HG03354 (cell line): ENCODE data around the gene CD7.

Experiments used
- ATAC-seq: cut with Tn5 transposase; IDR thresholded peaks from one replicate; pipeline ENCODE4 v1.9.1; 2021; ENCODE audit warnings: mild to moderate bottlenecking; ENCODE audit not compliant: unreplicated experiment, poor library complexity, severe bottlenecking

Gene CD7

GRCh38 chr17:82318772-82319606, 1.6 kb upstream of the CD7 start:
- no peak for ATAC-seq

DNA sequence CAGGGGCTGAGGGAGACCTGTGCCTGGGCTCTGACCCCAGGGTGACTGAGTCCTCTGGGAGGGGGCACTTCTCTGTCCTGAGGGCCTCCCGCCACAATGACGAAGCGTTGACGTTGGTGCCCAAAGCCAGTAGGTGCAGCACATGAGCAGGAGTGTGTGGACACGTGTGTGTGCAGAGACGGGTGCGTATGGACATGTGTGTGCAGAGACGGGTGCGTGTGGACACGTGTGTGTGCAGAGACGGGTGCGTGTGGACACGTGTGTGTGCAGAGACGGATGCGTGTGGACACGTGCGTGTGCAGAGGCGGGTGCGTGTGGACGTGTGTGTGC, 726 bp upstream of the CD7 start:
- ATAC-seq = no peak

DNA sequence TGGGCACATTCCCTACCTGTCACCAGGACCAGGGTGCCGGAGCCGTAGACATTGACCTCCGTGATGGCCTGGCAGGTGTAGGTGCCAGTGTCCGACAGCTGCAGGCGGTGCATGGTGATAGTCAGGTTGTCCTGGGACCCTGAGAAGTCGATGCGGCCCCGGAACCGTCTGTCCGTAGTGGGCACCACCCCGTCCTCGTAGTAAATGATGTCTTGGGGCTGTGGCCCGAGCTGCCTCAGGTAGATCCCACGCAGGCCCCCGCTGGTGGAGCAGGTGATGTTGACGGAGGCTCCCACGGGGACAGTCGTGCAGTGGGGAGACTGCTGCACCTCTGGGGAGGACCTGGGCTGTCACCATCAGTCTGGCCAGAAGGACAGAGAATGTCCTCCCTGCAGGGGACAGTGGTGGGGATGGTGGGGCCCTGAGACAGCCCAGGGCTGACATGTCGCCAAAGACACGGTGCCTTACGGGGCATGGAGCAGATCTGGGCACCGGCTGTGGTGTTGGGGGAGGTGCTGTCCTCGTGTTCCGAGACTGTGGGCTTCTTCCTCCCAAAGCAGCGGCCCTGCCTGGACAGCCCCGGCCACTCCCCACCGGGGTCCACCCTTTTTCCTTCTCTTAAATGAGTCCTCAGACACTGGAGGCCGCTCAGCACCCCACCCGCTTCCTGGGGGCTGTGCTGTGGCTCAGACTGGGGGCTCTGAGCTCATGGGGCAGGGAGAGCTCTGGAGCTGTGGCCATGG, 586 bp downstream of the CD7 start:
- ATAC-seq = no peak

GRCh38 chr17:82315703-82316358, 1.6 kb downstream of the CD7 start:
- no peak for ATAC-seq

DNA sequence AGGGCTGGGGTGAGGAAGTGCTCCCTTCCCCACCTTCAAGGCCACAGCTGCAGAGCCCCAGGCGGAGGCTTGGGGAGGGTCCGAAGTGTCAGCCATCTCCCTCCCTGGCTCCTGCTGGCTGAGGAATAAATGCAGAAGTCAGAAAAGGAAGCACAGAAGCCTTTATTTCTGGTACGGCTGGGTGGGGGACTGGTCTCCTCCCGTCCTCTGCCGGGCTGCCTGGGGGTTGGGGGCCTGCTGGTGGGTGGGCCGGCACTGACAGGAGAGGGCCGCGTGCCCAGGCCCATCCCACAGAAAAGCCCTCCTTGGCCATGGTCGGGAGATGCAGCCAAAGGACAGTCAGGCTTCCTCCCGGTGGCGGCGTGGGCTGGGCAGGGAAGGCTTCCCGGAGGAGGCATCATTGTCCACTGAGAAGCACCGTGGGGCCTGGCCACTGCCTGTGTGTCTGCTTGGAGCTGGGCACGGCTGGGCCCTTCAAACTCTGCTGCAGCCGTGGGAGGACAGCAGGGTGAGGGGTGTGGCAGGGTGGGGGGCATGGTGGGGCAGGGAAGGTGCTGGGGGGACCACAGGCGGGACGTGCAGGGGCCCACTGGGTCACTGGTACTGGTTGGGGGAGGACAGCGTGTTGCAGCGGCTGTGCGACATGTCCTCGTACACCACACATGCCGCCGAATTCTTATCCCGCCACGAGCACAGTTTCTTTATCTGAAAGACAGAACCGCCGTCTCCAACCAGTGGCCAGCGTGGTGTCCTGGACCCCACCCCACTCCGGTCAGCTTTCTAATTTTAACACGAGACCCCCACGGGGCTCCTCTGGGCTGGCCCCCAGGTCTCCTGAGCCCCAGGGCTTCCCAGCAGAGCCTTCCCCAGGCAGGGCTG, 2.4 kb downstream of the CD7 start:
- no peak for ATAC-seq

GRCh38 chr17:82314012-82314726, 3.2 kb downstream of the CD7 start:
- no peak for ATAC-seq

GRCh38 chr17:82313195-82314011, 4.0 kb downstream of the CD7 start:
- no peak for ATAC-seq

GRCh38 chr17:82311971-82312370, 5.4 kb downstream of the CD7 start:
- ATAC-seq = no peak

DNA sequence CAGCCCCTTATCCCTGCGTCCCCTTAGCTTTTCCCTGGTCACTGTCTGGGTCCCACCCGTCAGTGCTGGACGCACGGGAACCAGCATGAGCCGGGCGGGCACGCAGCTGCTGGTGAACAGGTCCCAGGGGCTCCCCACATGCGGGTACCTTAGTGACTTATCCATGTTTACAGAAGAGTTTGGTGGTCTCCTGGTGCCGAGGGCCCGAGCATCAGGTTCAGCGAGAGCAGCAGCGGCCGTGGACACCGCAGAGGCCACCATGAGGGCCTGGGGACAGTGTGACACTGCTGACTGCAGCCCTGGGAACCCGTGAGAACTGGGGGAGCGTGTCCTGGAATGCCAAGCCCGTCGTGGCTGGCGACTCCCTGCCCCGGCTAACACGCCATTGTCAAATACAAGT, 6.5 kb downstream of the CD7 start:
- no peak for ATAC-seq

- no peak for ATAC-seq
These were observed 7.5 kb downstream of the CD7 start for GRCh38 chr17:82309656-82310570.

DNA sequence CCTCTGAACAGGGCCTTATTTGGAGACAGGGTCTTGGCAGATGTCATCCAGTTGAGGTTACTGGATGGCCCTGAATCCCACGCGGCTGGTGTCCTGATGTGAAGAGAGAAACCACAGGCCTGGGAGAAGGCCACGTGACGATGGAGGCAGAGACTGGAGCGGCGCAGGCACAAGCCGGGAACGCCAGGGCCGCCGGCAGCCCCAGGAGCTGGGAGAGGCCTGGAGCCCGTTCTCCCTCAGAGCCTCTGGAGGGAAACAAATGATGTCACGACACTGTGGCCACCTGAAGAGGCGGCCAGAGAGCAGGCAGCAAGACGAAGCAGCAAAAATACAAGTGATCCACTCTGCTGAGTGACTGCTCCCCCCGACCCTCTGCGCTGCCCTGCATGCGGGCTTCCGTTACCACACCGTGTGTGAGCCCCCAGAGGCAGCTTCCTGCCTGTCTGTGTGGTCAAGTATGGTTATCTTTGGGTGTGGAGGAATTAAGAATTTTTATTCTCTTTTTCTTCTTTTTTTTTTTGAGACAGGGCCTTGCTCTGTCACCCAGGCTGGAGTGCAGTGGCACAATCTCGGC, 11.6 kb downstream of the CD7 start:
- no peak for ATAC-seq

- no peak for ATAC-seq
These were observed 12.3 kb downstream of the CD7 start for GRCh38 chr17:82304826-82305726.

DNA sequence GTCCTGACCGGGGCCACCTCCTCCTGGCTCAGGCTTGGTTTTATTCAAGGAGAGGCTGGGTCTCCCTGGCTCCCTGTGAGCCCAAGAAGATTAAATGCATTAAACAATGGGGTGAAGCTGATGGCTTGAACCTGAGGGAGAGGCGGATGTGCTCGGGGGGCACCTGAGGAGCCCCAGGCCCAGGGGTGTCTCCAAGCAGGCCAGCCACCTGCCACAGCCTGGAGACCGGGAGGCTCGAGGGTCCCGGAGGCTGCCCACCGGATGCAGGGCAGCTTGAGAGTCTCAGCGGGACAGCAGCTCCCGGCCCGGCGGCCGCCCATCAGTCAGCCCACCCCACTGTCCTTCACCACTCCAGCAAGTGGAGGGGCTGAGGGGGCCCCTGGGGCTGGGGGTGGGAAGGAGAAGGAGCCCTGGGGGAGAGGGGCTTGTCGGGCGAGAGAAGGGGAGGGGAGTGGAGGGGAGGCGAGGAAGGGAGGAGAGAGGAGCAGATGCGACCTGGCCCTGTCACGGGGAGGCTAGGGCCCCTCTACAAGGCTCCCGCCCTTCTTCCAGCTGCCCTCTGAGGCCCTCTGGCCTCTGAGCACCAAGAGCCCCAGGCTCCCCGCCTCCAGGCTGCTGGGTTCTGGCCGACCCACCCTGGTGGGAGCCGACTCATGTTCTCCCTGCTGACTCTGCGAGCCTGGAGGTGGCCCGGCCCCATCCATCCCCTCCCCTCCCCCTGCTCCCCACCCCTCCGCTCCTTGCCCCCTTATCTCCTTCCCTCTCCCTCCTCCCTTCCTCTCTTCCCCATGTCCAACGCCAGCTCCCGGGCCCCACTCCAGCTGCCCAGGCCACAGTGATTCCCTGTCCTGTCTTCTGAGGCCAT, 13.2 kb downstream of the CD7 start:
- ATAC-seq = no peak

DNA sequence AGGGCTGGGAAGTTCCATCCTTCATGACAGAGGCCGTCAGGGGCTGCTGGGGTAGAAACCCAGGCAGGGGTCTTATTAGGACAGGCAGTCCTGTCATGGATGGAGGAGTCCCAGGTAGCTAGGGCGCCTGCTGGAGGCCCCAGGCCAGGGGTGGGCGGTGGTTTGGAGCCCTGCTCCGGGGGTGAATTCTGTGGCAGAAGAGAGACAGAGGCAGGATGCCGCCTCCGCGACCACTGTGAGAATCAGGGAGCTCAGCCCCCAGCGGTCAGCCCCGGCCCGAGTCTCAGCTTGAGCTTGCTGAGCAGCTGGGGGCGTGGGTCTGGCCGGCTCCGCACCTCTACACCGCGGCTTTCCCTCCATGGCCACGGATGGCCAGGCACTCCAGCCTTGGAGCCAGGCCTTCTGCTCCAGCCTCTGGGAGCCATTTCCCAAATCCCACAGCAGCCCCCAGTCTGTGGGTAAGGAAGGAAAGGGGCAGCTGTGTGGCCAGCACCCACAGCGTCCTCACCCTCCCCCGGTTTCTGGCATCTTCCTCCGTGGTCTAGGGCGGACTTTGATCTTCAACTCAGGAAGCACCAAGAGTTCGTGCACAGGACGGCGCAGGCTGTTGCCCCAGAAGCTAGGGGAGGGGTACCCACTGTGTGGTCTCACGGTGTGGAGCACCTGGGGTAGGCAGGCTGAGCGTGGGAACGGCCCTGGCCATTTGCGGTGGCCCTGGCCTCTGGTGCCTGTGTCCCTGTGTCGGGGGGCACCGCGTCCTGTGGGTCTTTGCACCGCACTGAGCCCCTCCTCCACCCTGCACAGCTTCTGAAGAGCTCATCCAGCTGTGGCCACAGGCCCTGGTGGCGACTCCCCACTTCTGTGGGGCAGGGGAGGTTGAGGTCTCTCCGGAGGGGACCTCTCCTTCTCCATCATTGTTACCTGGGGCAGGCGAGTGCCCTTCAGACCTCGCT, 14.1 kb downstream of the CD7 start:
- no peak for ATAC-seq
